A549 (cell line): ENCODE measurements around the gene APOBEC3C.
"Not testable (repeated sequence)": the region's sequence is repeated elsewhere in the genome, so short reads cannot be mapped to it uniquely, and the experiment has no call there.

Experiments used
- CTCF ChIP-seq: fragments of >200 bp; sonication (Bioruptor Twin); formaldehyde crosslinking; IDR thresholded peaks from 3 replicates; pipeline ENCODE4 v1.5.1; 2016
- MAZ ChIP-seq: fragments of 150-350 bp; IDR thresholded peaks from 2 replicates; pipeline ENCODE4 v1.6.1; 2014; ENCODE audit warnings: antibody characterized with exemption, low read depth, low read length, borderline replicate concordance

- TF ChIP-seq MAZ, CTCF: not testable (repeated sequence)
These were observed 35.4 kb downstream of the APOBEC3C start for GRCh38 chr22:39049486-39049885.
